ENCODE results near the gene KCNG2. TPM values are rescaled to one million over a fixed set of nuclear protein-coding genes. Genes with fewer than 3 reads are reported as not detected.

The KCNG2 gene
- total RNA-seq, 1 donor from 2014 or later, result 0.46 TPM

- H3K4me3 ChIP-seq, result no peak overlapping the region
- no peaks in the 10 kb centered on the region for H3K27me3 ChIP-seq
- H3K9me3 ChIP-seq, result no peaks in the 10 kb centered on the region
- no peak for ATAC-seq
- no peaks in the 10 kb centered on the region for H3K4me1 ChIP-seq
- no peak for TF ChIP-seq CTCF (IDR thresholded peaks at IDR 0.05)
- no peak overlapping the region for H3K27ac ChIP-seq
- DNase-seq, result no peak
- intact Hi-C loops (cut with DNase I), result no loop called here
- no peaks in the 10 kb centered on the region for H3K36me3 ChIP-seq
Observed at GRCh38 chr18:79826966-79827365, 29.2 kb downstream of the KCNG2 start.

GRCh38 chr18:79828258-79828657 lies 30.5 kb downstream of the KCNG2 start:
- no peaks in the 10 kb centered on the region for H3K27me3 ChIP-seq
- H3K36me3 ChIP-seq, result no peaks in the 10 kb centered on the region
- H3K27ac ChIP-seq, result no peak overlapping the region
- H3K4me3 ChIP-seq, result no peak overlapping the region
- intact Hi-C loops (cut with DNase I), result no loop called here
- DNase-seq (no peak), ATAC-seq (no peak)
- H3K9me3 ChIP-seq, result no peaks in the 10 kb centered on the region
- H3K4me1 ChIP-seq, result no peaks in the 10 kb centered on the region
- no peak for TF ChIP-seq CTCF (IDR thresholded peaks at IDR 0.05)

DNA sequence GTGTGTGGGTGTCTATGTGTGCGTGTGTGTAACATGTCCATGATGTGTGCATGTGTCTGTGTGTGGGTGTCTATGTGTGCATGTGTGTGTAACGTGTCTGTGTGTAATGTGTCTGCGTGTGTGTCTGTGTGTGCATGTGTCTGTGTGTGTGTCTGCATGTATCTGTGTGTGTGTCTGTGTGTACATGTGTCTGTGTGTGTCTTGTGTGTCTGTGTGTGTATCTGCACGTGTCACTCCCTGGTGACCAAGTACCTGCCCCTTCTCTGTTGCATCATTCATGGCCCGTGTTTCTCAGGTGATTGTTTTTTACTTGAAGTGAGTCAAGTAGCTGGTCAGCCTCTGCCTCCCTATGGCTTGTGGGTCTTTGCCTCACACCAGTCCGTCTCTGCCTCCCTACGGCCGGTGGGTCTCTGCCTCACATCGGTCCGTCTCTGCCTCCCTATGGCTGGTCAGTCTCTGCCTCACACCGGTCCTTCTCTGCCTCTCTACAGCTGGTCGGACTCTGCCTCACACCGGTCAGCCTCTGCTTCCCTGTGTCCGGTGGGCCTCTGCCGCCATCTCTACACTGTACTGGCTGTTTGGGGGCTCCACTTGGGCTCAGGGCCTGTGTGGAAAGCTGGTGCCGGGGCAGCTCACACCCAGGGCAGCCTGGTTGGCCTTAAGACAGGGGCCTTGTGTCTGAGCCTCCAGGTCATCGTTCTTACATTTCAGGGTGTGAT lies 31.6 kb downstream of the KCNG2 start:
- ATAC-seq (no peak), DNase-seq (no peak)
- Histone ChIP-seq H3K4me1 (no peaks in the 10 kb centered on the region), H3K9me3 (no peaks in the 10 kb centered on the region), H3K4me3 (no peak overlapping the region), H3K36me3 (no peaks in the 10 kb centered on the region), H3K27me3 (no peaks in the 10 kb centered on the region), H3K27ac (no peak overlapping the region)
- TF ChIP-seq CTCF (IDR thresholded peaks at IDR 0.05), result no peak
- intact Hi-C loops (cut with DNase I), result no loop called here

- H3K4me3 ChIP-seq, result no peak overlapping the region
- H3K36me3 ChIP-seq, result no peaks in the 10 kb centered on the region
- no peak for ATAC-seq
- no peak for DNase-seq
- TF ChIP-seq CTCF (IDR thresholded peaks at IDR 0.05), result no peak
- intact Hi-C loops (cut with DNase I), result no loop called here
- H3K27me3 ChIP-seq, result peaks cover 4% of the 10 kb centered on the region
- no peaks in the 10 kb centered on the region for H3K9me3 ChIP-seq
- no peaks in the 10 kb centered on the region for H3K4me1 ChIP-seq
- H3K27ac ChIP-seq, result no peak overlapping the region
Observed at GRCh38 chr18:79832169-79832568, 34.4 kb downstream of the KCNG2 start.

- H3K4me3 ChIP-seq, result no peak overlapping the region
- ATAC-seq (peak; percentile 25), DNase-seq (no peak)
- intact Hi-C loops (cut with DNase I), result no loop called here
- peaks cover 5% of the 10 kb centered on the region for H3K27me3 ChIP-seq
- TF ChIP-seq CTCF (IDR thresholded peaks at IDR 0.05), result no peak
- H3K36me3 ChIP-seq, result no peaks in the 10 kb centered on the region
- no peaks in the 10 kb centered on the region for H3K4me1 ChIP-seq
- no peaks in the 10 kb centered on the region for H3K9me3 ChIP-seq
- H3K27ac ChIP-seq, result no peak overlapping the region
Observed at GRCh38 chr18:79834834-79835233, 37.1 kb downstream of the KCNG2 start.

GRCh38 chr18:79841936-79842335 lies 44.2 kb downstream of the KCNG2 start:
- TF ChIP-seq CTCF (IDR thresholded peaks at IDR 0.05), result no peak
- Histone ChIP-seq H3K4me1 (no peaks in the 10 kb centered on the region), H3K36me3 (no peaks in the 10 kb centered on the region), H3K4me3 (no peak overlapping the region), H3K9me3 (no peaks in the 10 kb centered on the region), H3K27ac (no peak overlapping the region), H3K27me3 (peaks cover 3% of the 10 kb centered on the region)
- ATAC-seq, result no peak
- intact Hi-C loops (cut with DNase I), result no loop called here
- DNase-seq, result no peak
